ENCODE data around the gene SCNN1G. TPM values are rescaled to one million over a fixed set of nuclear protein-coding genes. Genes with fewer than 3 reads are reported as not detected.

SCNN1G gene
- total RNA-seq, 1 donor: not detected

DNA sequence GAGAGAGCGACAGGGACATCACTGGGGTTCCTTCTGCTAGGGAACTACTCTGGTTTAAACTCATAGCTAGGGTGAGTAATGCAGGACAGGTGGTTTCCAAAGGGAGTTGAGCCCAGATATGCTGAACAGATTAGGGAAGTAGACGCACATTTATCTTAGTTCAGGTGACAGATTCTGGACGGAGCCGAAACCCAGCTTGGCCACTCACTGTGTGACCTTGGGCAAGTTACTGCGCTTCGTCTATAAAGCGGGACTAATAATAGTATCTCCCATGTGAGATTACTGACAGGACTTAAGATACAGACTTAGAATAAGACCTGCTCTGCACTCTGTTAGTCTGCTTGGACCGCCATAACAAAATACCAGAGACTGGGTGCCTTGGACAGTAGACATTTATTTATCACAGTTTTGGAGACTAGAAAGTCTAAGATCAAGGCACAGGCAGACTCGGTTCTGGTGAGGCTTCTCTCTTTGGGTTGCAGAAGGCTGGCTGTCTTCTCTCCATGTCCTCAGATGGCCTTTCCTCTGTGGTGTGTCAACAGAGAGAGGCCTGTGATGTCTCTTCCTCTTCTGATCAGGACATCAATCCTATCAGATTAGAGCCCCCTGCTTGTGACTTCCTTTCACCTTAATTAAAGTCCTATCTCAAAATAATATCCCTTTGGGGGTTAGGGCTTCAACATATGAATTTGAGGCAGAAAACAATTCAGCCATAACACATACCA, 12.1 kb downstream of the SCNN1G start:
- Histone ChIP-seq H3K27ac (ENCODE audit: low read depth, low read length) (no peak overlapping the region), H3K4me2 (ENCODE audit: insufficient read depth, low read length) (no peak overlapping the region), H3K9me3 (ENCODE audit: low read depth, low read length) (no peaks in the 10 kb centered on the region), H3K4me3 (ENCODE audit: insufficient read depth, low read length) (no peak overlapping the region), H3K36me3 (ENCODE audit: insufficient read depth, low read length) (no peaks in the 10 kb centered on the region), H2AFZ (ENCODE audit: low read length) (no peak overlapping the region), H3K4me1 (ENCODE audit: insufficient read depth, low read length) (no peaks in the 10 kb centered on the region), H3K27me3 (ENCODE audit: insufficient read depth, low read length) (peaks cover 8% of the 10 kb centered on the region), H4K20me1 (ENCODE audit: insufficient read depth, low read length) (no peaks in the 10 kb centered on the region), H3K79me2 (ENCODE audit: insufficient read depth, low read length) (no peaks in the 10 kb centered on the region)
- TF ChIP-seq, protein P1, sequence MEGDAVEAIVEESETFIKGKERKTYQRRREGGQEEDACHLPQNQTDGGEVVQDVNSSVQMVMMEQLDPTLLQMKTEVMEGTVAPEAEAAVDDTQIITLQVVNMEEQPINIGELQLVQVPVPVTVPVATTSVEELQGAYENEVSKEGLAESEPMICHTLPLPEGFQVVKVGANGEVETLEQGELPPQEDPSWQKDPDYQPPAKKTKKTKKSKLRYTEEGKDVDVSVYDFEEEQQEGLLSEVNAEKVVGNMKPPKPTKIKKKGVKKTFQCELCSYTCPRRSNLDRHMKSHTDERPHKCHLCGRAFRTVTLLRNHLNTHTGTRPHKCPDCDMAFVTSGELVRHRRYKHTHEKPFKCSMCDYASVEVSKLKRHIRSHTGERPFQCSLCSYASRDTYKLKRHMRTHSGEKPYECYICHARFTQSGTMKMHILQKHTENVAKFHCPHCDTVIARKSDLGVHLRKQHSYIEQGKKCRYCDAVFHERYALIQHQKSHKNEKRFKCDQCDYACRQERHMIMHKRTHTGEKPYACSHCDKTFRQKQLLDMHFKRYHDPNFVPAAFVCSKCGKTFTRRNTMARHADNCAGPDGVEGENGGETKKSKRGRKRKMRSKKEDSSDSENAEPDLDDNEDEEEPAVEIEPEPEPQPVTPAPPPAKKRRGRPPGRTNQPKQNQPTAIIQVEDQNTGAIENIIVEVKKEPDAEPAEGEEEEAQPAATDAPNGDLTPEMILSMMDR (IDR thresholded peaks at IDR 0.05; ENCODE audit: extremely low read depth, low read depth, low read length): no peak
- DNase-seq (ENCODE audit: insufficient read length, low spot score, missing footprints): no peak

DNA sequence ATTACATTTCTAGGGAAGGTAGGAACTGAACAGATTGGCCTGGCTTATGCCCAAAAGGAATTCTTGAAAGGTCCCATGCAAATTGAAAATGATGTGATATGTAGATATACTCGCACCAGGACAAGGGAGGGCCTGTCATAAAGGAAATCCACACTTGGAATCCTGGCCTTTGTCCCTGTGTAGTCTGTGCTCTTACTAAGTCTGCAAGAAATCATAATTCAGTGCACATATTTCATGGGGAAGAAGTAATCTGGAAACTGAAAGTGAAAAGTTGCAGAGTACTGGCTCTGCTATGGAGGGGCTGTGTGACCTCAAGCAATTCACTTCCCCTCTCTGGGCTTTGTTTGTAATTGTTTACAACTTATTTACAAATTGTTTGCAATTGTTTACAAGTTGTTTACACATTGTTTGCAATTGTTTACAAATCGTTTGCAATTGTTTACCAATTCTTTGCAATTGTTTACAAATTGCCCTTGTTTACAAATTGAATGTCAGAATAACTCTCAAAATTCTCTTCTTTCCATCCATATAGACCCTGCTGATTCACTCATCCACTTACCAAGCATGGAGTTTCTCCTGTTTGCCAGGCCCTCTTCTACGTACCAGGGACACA, 12.9 kb downstream of the SCNN1G start:
- H3K27me3 ChIP-seq (ENCODE audit: insufficient read depth, low read length): peaks cover 8% of the 10 kb centered on the region
- H3K27ac ChIP-seq (ENCODE audit: low read depth, low read length): no peak overlapping the region
- H3K36me3 ChIP-seq (ENCODE audit: insufficient read depth, low read length): no peaks in the 10 kb centered on the region
- H3K4me1 ChIP-seq (ENCODE audit: insufficient read depth, low read length): no peaks in the 10 kb centered on the region
- no peaks in the 10 kb centered on the region for H3K79me2 ChIP-seq (ENCODE audit: insufficient read depth, low read length)
- no peaks in the 10 kb centered on the region for H3K9me3 ChIP-seq (ENCODE audit: low read depth, low read length)
- no peaks in the 10 kb centered on the region for H4K20me1 ChIP-seq (ENCODE audit: insufficient read depth, low read length)
- TF ChIP-seq, protein P1 (IDR thresholded peaks at IDR 0.05; ENCODE audit: extremely low read depth, low read depth, low read length): no peak
- H2AFZ ChIP-seq (ENCODE audit: low read length): no peak overlapping the region
- no peak overlapping the region for H3K4me3 ChIP-seq (ENCODE audit: insufficient read depth, low read length)
- no peak overlapping the region for H3K4me2 ChIP-seq (ENCODE audit: insufficient read depth, low read length)
- no peak for DNase-seq (ENCODE audit: insufficient read length, low spot score, missing footprints)

DNA sequence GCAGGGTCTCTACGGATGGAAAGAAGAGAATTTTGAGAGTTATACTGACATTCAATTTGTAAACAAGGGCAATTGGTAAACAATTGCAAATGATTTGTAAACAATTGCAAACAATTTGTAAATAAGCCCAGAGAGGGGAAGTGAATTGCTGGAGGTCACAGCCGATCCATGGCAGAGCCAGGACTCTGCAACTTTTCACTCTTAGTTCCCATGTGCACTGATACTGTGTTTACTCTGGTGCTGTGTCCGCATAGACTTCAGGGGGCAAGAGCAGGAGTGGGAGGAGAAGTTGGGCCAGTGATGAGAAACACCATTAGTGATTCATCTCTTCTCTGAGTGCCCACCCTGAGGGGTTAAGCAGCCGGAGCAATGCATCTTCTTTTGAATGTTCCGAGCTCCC, 14.0 kb downstream of the SCNN1G start:
- Histone ChIP-seq H4K20me1 (ENCODE audit: insufficient read depth, low read length) (no peaks in the 10 kb centered on the region), H2AFZ (ENCODE audit: low read length) (no peak overlapping the region), H3K27ac (ENCODE audit: low read depth, low read length) (no peak overlapping the region), H3K27me3 (ENCODE audit: insufficient read depth, low read length) (peaks cover 8% of the 10 kb centered on the region), H3K36me3 (ENCODE audit: insufficient read depth, low read length) (no peaks in the 10 kb centered on the region), H3K79me2 (ENCODE audit: insufficient read depth, low read length) (no peaks in the 10 kb centered on the region), H3K9me3 (ENCODE audit: low read depth, low read length) (no peaks in the 10 kb centered on the region), H3K4me1 (ENCODE audit: insufficient read depth, low read length) (no peaks in the 10 kb centered on the region), H3K4me2 (ENCODE audit: insufficient read depth, low read length) (no peak overlapping the region), H3K4me3 (ENCODE audit: insufficient read depth, low read length) (no peak overlapping the region)
- DNase-seq (ENCODE audit: insufficient read length, low spot score, missing footprints): no peak
- TF ChIP-seq, protein P1 (IDR thresholded peaks at IDR 0.05; ENCODE audit: extremely low read depth, low read depth, low read length): no peak

DNA sequence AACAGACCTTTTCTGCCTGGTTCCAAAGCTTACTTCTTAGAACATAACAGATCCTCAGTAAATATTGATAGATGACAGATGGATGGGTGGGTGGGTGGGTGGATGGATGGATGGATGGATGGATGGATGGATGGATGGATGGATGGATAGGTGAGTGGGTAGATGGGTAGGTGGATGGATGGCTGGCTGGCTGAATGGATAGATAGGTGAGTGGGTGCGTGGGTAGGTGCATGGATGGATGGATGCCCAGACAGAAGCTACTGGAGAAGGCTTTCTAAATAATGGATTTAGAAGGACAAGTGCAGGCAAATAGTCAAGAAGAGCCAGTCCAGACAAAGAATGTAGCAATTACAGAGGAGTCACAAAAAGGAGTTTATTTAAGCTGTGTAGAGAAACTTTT, 19.6 kb downstream of the SCNN1G start:
- Histone ChIP-seq H3K27ac (ENCODE audit: low read depth, low read length) (no peak overlapping the region), H3K36me3 (ENCODE audit: insufficient read depth, low read length) (no peaks in the 10 kb centered on the region), H4K20me1 (ENCODE audit: insufficient read depth, low read length) (no peaks in the 10 kb centered on the region), H3K79me2 (ENCODE audit: insufficient read depth, low read length) (no peaks in the 10 kb centered on the region), H3K9me3 (ENCODE audit: low read depth, low read length) (no peaks in the 10 kb centered on the region), H3K4me2 (ENCODE audit: insufficient read depth, low read length) (no peak overlapping the region), H3K4me1 (ENCODE audit: insufficient read depth, low read length) (no peaks in the 10 kb centered on the region), H3K27me3 (ENCODE audit: insufficient read depth, low read length) (peaks cover 10% of the 10 kb centered on the region), H3K4me3 (ENCODE audit: insufficient read depth, low read length) (no peak overlapping the region), H2AFZ (ENCODE audit: low read length) (no peak overlapping the region)
- DNase-seq (ENCODE audit: insufficient read length, low spot score, missing footprints): no peak
- TF ChIP-seq, protein P1 (IDR thresholded peaks at IDR 0.05; ENCODE audit: extremely low read depth, low read depth, low read length): no peak
